GM19395 (cell line): ENCODE measurements around the gene PDE7B.

ENCODE experiments used
- ATAC-seq: cut with Tn5 transposase; IDR thresholded peaks from one replicate; pipeline ENCODE4 v1.9.1; 2021; ENCODE audit warnings: mild to moderate bottlenecking, moderate library complexity; ENCODE audit not compliant: unreplicated experiment

The PDE7B gene

DNA sequence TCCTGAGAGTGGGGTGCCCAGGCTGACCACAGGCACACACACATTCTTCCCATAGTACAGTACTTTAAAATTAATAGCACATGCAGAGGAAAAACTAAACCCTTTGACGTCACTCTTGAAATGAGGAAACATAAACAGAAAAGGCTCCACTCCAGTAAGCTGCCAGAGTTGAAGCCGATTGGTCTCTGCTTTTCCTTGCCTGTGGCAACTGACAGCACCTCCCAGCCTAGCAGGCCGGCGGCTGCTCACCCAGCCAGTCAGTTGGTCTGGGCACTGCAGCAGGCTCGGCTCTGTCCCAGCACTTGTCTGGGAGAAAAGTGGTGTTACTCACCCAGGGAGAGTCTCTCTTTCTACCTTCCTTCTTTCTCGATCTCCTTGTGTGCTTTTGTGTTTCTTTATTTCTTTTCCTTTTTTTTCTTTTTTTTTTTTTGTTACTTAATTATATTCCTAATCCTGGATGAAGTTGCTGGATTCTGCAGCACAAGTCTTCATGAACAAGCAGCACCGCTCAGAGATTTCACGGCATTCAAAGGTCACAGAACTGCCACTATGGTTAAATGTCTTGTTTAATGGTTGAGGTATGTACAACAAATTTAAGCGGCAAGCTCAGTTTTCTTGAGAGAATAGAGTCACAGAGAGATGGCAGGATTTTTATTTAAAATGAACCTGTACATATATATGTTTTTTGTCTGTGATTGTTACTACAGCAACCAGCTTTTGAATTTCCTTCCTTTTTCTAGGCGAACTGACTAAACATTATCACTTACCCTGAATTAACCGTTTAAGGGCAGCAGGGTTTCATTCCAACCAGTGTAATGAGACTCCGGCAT is at the start of gene PDE7B:
Gene PDE7B (plus strand): TSS at position 260 of the 830 bp plus-strand sequence.
- ATAC-seq = peak; percentile 86

DNA sequence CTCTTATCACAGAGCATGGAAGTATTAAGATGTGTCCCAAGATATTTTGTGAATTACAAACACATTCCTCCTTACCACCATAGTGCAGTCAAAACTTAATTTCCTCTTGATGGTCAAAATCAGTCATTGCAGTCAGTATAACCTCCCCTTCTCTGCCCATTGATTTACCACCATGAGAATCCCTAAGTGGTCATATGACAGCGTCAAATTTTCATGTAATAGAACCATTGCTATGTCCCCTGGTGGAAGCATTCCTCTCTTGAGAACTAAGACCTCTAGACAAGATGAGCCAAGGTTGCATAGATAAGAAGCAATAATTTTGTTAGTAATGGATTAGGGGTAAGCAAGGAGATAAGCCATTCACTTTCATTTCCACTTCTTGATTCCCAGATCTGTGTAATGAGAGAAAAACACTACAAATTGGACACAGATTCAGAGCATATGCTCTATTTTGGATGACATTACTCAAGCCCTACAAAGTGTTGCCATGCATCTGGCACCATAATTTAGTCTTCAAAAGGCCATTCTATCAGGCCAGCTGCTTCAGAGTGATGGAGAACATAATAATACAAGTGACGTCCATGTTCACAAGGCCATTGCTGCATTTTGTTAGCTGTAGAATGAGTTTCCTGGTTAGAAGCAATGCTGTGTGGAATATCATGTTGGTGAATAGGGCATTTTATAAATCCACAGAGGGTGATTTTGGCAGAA is 49.6 kb upstream of the PDE7B start:
- ATAC-seq = no peak

DNA sequence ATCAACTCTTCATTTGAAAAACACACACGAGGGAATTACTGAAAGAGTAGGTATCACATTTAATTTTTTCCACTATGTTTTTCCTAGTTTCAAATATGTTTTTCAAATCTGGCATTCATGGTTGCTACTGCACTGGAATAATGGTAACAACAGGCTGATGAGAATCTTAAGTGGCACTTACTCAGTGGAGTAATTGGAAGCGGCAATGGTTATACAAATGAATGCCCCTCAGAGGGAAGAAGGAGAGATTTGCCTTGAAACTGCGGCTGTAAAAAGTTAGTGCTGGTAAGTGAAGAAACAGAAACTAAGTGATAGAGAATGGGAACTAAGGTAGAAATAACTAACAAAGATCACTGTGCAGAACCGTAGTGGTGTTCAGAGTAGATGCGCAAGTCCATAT is 41.0 kb upstream of the PDE7B start:
- ATAC-seq = no peak

DNA sequence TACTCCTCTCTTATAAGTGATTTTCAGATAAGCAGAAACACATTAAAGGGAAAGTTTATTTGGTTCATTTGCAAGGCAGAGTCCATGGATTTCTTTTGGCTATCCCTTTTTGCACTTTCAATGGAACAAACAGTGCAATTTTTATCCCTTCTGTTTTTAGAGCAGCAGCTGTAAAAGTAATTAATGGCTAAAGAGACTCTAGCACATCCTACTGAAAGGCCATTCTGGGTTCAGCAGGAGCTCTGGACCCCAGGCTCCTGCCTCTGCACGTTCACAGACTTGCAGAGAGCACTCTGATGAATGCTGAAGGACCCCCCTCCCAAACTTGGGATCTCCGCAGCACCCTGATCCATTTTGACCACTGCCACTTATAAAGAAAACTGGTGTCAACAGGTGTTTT is 40.3 kb upstream of the PDE7B start:
- ATAC-seq = no peak

DNA sequence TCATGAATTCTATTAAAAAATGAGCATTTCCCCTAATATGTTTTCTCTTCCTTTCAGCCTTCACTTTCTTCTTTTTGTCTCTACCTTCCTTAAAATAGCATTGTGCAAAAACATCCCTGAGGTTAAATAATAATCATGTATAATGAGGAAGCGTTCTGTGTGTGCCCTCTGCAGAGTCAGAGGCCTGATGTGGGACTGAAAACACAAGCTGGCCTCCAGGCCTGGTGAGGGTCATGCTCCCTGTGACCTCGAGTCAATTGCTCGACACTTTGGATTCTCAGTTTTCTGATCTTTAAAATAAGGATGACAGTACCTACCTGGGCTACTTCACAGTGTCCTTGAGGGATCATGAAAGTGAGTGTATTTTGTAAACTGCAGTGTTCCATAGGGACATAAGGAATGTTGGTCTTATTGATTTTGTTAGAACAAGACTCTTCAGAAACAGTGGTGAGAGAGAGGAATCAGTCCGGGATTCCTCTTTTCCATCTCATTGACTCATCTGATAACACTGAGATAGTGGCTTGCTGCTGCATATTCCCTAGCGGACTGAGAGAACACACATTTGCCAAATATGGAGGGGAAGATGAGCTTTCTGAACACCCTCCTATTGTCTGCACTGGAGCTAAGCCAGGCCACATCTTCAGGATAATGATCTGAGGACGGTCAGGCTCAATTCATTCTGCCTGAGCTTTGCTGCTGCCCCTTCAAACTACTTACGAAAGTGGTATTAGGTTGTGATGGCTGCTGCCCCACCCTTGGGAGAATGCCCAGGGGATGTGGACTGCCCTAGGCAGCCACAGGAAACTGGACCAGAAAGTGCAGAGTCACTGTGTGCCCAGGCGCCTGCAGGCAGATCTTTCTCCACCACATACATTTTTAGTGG is 39.6 kb upstream of the PDE7B start:
- no peak for ATAC-seq

DNA sequence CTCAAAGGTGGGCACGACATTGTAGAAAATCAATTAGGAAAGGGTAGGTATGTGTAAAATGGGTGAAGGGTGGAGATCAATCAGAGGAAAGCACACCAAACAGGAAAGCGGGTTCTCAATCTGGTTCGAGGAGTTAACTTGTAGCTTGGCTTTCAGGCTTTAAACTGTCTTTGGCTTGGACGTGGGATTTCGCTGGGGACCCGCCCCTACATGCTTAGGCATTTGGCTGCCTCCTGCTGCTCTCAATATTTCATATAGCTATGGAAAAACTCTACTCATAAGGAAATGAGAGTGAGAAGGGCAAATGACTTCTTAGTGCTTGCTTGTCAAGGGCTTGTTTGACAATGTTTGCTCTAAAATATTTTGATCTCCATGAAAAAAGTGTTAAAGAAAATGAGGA is 38.1 kb upstream of the PDE7B start:
- no peak for ATAC-seq

DNA sequence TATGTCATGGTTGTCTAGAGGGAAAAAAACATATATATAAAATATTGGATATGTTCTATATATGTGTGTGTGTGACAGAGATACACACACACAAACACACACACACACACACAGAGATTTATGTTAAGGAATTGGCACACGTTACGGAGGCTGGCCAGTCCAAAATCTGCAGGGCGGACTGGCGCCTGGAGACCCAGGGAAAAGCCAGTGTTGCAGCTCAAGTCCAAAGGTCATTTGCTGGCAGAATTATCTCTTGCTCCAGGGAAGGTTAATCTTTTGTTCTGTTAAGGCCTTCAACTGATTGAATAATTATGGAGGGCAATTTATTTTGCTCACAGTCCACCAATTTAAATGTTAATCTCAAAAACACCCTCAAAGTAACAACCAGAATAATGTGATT is 37.5 kb upstream of the PDE7B start:
- no peak for ATAC-seq

DNA sequence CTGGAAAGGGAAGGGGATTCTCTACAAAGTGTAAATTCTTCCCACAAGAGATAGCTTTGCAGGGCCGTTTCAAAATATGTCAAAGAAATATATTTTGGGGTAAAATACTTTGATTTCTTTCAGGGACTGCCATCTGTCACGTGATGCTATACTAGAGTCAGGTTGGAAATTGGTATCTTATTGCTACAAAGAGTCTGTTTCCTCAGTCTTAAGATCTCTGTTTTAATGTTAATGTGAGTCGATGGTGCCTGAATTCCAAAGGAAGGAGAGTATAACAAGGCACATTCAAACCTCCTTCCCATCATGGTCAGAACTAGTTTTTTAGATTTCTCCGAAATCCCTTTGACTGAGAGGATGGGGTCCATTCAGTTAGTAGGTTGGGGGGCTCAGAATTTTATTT is 36.3 kb upstream of the PDE7B start:
- ATAC-seq = no peak

DNA sequence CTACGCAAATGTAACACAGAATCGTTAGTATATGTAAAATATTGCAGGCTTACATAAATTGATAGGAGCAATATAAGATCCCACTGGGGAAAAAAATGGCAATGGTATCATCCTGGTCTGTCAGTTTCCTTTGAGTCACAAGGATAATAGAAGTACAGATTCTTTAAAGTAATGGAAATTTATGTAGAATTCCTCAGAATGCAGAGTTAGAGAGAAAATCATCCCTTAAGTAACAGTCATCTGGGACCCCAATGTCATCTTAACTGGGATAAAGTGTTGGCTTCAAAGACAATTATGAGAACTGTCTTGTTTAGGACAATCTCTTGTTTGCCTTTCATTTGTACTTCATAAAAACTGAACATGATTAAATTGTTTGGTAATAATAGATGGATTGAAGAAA is 34.5 kb upstream of the PDE7B start:
- ATAC-seq = no peak

DNA sequence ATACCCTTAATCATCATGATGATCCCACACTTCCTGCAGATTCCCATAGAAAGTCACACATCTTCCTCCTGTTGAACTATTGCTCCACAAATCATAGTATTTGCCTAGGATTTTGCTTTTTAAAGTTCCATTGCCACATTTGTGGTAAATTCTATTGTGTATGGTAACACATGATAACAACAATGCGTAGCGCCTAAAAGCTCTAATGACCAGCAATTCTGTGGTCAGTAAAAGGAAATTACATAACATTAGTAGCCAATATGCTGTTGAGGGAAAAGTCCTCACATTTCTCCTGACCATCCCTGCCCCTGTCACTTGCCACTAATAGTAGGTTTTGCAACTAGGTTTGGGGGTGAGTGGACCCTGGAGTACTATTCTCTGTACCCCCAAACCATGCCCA is 31.8 kb upstream of the PDE7B start:
- ATAC-seq = no peak

DNA sequence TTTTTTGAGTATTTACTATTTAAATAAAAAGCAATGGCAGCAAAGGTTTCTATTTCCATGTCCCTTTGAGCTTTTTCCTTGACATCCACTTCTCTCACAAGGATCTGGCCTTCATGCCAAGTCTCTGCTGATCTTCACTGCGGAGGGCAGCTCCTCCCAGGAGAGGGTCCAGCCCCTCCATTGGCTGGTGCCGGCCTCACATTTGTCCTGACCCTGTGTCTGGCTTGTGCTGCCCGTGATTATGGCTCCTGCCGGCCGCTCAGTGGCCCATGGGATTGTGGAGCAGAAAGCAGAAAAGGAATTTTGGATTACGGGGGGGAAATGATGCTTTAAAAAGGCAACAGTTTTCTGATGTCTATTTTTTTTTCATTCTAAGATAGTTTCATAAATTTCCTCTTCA is 31.2 kb upstream of the PDE7B start:
- ATAC-seq = no peak

DNA sequence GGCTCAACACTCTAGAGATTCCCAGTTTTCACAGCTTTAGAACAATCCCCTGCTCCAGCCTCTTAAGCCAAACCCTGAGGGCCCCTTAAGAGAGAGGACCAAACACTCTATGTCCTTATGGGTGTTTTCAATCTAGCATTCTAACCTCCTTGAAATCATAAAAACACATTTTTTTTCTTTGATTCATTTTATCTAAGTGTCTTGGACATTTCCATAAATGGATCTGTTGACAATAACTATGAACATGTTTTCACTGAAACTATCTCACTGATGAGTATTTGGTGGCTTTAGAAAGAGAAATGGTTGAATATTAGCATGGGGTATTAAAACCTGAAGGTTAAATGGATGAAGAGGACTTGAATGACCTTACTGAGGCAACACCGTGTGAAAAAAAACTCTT is 27.6 kb upstream of the PDE7B start:
- ATAC-seq = no peak

DNA sequence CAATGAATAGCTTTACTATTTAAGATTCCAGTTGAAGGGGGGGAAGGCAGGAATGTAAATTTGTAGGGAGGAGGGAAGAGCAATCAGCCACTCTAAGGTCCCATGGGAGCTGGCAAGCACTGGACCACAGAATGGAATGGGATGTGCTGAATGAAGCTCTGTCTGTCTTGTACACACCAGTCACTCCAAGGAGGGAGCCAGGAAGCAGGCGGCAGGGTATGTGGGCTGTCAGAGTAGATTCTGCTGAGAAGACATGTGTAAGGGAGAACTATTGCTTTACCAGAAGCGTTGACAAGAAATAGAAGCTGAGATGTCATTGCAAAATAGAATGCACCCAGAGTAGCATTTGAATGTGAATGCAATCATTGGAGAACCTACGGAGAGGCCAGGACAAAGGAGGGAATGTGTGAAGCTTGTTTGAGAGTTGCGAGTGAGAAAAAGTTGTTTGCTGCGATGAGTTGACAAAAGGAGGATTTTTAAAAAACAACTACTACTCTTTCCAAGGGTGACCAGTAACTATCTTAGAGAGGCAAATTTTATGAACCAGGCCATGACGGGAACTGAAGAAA is 25.2 kb upstream of the PDE7B start:
- ATAC-seq = no peak

DNA sequence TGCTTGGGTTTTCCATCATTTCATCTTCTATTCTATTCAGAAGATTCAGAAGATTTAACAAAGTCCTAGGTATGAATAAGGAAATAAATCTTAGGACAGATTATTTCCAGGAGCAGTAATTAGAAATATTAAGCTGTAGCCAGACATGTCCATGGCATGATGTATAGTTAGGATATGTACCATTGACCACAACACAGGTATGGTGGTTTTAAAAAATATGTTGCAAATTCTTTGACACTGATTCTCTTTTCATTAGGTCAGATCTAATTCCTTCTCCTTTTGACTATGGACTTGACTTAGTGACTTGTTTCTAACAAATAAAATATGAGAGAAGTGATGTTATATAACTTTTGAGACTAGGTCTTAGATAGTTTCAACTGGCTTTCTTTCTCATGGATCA is 23.5 kb upstream of the PDE7B start:
- ATAC-seq = no peak

DNA sequence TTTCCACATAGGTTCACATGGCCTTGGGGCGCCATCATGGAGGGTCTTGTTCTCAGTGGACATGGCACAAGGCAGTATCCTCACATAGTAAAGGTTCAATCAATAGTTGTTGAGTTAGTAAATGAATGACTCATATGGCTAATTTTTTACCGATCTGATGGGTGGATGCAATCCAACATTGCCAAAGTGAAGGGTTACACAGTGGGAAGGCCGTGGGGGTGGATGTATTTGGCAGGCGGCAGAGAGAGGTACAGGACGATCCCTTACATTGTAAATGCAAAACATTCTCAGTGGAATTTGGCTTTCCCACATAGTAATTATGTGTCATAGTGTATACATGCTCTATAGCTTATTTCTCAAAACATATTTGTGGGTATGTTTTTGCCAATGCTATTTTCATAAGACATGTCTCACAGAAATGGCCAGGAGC is 21.0 kb upstream of the PDE7B start:
- no peak for ATAC-seq

DNA sequence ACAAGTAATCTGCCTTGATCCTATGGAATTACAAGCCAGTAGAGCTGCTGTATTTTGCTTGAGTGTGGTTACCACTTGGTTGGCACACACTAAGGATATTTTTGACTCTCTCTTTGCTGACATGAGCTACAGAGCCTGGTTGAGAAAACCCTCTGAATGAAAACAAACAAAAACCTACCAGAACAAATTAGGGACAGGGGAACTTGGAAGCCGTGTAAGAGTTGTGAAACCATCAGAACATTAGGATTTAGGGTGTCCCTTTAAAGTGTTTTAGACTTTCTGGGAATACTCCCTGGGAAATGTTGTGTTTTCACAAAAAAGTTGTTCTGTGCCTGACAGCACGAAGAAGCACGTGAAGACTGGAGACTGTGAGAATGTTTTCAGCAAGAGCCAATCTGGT is 20.5 kb upstream of the PDE7B start:
- no peak for ATAC-seq

DNA sequence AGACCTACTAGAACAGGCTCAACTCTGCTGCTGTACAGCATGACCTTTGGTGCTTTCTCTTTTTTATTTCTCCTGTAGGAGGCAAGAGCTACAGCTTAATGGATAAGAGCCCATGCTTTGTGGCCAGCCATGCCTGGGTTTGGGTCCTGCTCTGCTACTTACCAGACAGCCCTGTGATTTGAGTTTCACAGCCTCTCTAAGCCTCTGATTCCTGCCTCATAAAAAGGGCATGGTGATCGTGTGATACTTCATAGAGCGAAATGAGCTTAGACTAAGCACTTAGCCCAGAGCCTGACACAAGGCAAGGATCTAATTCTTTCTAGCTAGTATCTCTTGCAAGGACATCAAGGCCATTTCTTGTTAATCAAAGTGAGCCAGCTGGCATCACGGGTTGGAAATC is 19.3 kb upstream of the PDE7B start:
- ATAC-seq = no peak

DNA sequence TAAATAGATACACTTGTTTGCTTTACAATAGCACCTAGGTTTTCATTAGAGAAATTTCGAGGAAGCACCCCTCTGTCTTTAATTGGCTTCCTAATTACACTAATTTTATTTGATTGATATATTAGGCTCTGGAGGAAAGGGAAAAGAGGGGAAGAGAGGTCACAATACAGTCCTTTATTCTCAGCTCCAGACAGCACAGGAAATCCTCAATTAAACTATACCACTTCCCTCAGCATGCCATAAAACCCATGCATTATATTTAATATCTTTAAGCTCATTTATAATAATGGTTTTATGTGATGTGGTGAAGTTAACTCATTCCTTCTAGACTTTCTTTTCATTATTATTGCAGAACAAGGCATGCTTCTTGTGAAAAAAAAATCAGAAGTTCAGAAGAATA is 17.7 kb upstream of the PDE7B start:
- ATAC-seq = no peak

DNA sequence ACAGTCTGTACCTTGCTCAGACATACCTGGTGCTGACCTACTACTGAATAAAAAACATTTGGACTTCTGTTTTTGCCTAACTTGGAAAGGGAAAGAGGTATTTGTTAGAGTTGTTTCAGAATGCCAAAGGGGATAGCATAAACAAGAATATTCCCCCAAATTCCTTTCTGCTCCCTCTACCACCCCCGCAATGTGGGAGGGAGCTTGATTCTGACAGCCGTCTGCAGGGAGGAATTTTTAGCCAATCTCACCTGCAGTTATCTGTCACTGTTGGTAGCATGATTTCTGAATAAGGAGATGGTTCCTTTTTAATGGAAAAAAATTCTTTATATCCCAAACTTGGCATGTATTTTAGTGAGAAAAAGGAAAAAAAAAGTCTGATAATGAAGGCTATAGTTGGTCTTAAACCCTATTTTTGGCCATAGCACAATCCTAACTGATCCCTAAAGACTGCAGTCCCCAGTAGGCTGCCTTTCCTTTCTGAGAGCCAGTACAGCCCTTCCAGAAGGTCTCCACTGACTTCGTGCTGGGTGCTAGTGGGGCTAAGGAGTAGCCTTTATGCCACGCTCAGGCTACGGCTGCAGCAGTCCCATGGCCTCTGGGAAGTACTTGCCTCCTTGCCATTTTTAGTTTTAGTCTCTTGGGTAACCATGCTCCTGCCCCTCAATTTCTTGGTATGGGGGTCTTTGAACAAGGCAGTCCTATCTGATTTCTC is 13.6 kb upstream of the PDE7B start:
- ATAC-seq = no peak

DNA sequence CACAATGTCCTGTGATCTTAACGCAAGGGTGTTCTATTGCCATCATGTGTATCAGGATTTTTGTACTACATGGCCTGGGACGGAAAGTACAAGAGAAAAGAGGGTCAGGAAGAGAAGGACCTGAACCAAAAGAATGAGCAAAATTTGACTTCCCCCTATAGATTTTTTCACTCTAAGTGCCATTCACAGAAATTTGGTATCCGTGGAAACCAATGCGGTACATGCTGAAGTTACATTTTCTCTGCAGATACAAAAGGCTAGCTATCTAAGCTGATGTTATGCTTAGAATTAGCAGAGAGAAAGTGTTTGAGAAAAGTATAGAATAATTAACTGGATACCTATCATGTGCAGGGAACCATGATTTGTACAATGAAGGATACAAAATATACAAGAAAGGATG is 12.4 kb upstream of the PDE7B start:
- ATAC-seq = no peak
